Chondrocyte (in vitro differentiated cells): ENCODE measurements around the gene LMF2. TPM values are rescaled to one million over a fixed set of nuclear protein-coding genes. Genes with fewer than 3 reads are reported as not detected.
"Not testable (repeated sequence)": the region's sequence is repeated elsewhere in the genome, so short reads cannot be mapped to it uniquely, and the experiment has no call there.

Source experiments
- DNase-seq: peaks from one replicate; pipeline ENCODE4 v3.0.0; 2021; ENCODE audit warnings: mixed read lengths, low spot score
- H3K27ac Mint-ChIP-seq: one replicate; pipeline ENCODE4 v1.8.0; 2021; ENCODE audit warnings: mild to moderate bottlenecking, moderate library complexity, mixed read lengths; ENCODE audit not compliant: unreplicated experiment
- H3K27me3 Mint-ChIP-seq: 2 replicates; pipeline ENCODE4 v1.8.0; 2021; ENCODE audit warnings: low read depth, mixed read lengths
- H3K36me3 Mint-ChIP-seq: 2 replicates; pipeline ENCODE4 v1.8.0; 2021; ENCODE audit warnings: low read depth, mixed read lengths
- H3K4me1 Mint-ChIP-seq: 2 replicates; pipeline ENCODE4 v1.8.0; 2021; ENCODE audit warnings: low read depth, mild to moderate bottlenecking, mixed read lengths
- H3K4me3 Mint-ChIP-seq: one replicate; pipeline ENCODE4 v1.8.0; 2021; ENCODE audit warnings: mild to moderate bottlenecking, moderate library complexity, mixed read lengths; ENCODE audit not compliant: unreplicated experiment
- H3K9me3 Mint-ChIP-seq: 2 replicates; pipeline ENCODE4 v1.8.0; 2021; ENCODE audit warnings: low read depth, mixed read lengths
- CTCF ChIP-seq: fragments of 200-600 bp; sonication (generic); IDR thresholded peaks from 2 replicates; pipeline ENCODE4 v1.5.0; 2021; ENCODE audit warnings: antibody characterized with exemption, mild to moderate bottlenecking, moderate library complexity
- total RNA-seq: library from RNA; stranded (reverse); gene quantifications from 3 replicates; pipeline ENCODE4 v1.2.1, GENCODE V29; 2021

The LMF2 gene
- total RNA-seq, 1 donor from 2014 or later: 120 TPM

- no peaks in the 10 kb centered on the region for H3K36me3 Mint-ChIP-seq
- DNase-seq: peak; percentile 70
These were observed 38.2 kb upstream of the LMF2 start, which contains the start of gene KLHDC7B for GRCh38 chr22:50545522-50546325. Gene KLHDC7B (plus strand): TSS chr22:50545899. CDS start chr22:50546244, 345 bp downstream.

GRCh38 chr22:50544746-50545253 is 37.3 kb upstream of the LMF2 start:
- no peak for DNase-seq
- Mint-ChIP-seq H3K4me1 (peaks cover 15% of the 10 kb centered on the region), H3K27me3 (no peaks in the 10 kb centered on the region), H3K9me3 (no peaks in the 10 kb centered on the region), H3K27ac (peak overlapping the region; percentile 91), H3K4me3 (no peak overlapping the region), H3K36me3 (no peaks in the 10 kb centered on the region)
- TF ChIP-seq CTCF: no peak

More at GRCh38 chr22:50545522-50546325, 38.2 kb upstream of the LMF2 start, which contains the start of gene KLHDC7B:
- Mint-ChIP-seq H3K27ac (peak within 1 kb of the TSS; percentile 91), H3K27me3 (no peaks in the 10 kb centered on the region), H3K9me3 (no peaks in the 10 kb centered on the region), H3K4me1 (peaks cover 15% of the 10 kb centered on the region), H3K4me3 (peak within 1 kb of the TSS; percentile 6)
- TF ChIP-seq CTCF: peak; percentile 37

- Mint-ChIP-seq H3K27ac (peak overlapping the region; percentile 77), H3K36me3 (no peaks in the 10 kb centered on the region), H3K9me3 (no peaks in the 10 kb centered on the region), H3K27me3 (no peaks in the 10 kb centered on the region), H3K4me1 (peaks cover 15% of the 10 kb centered on the region), H3K4me3 (peak overlapping the region; percentile 57)
- no peak for DNase-seq
- TF ChIP-seq CTCF: peak; percentile 82
These were observed 36.7 kb upstream of the LMF2 start for GRCh38 chr22:50544078-50544745.

- no peak for TF ChIP-seq CTCF
- DNase-seq: no peak
- Mint-ChIP-seq H3K36me3 (no peaks in the 10 kb centered on the region), H3K4me3 (no peak overlapping the region), H3K27me3 (no peaks in the 10 kb centered on the region), H3K4me1 (peaks cover 15% of the 10 kb centered on the region), H3K27ac (no peak overlapping the region), H3K9me3 (no peaks in the 10 kb centered on the region)
These were observed 35.0 kb upstream of the LMF2 start for GRCh38 chr22:50542416-50542927.

GRCh38 chr22:50541667-50542026 is 34.1 kb upstream of the LMF2 start:
- H3K9me3 Mint-ChIP-seq, H3K27ac Mint-ChIP-seq, H3K4me3 Mint-ChIP-seq, H3K36me3 Mint-ChIP-seq, H3K27me3 Mint-ChIP-seq, DNase-seq: not testable (repeated sequence)
- H3K4me1 Mint-ChIP-seq: peaks cover 15% of the 10 kb centered on the region
